Thyroid gland (tissue), 4 donors: ENCODE results near the gene PSD4.

Source experiments
- CTCF ChIP-seq, 6 experiments: fragments of 200-600 bp in 3 of 6; fragments of 450-650 bp in 3 of 6; sonication (generic) in 3 of 6; IDR thresholded peaks; one replicate each; pipeline ENCODE4 v1.5.1; 2016 to 2019; ENCODE audit warnings: antibody characterized with exemption in 6 of 6, mild to moderate bottlenecking in 2 of 6, inconsistent platforms in 1 of 6, moderate library complexity in 1 of 6
- POLR2A ChIP-seq, 2 donors: fragments of 450-650 bp; IDR thresholded peaks; one replicate each; pipeline ENCODE4 v1.6.1; 2017; ENCODE audit warnings: antibody characterized with exemption in 2 of 2, mild to moderate bottlenecking in 2 of 2, moderate library complexity in 1 of 2

GRCh38 chr2:113187771-113188170, 14.0 kb downstream of the PSD4 start:
- no peak for TF ChIP-seq CTCF (IDR thresholded peaks at IDR 0.05)
- TF ChIP-seq POLR2A (IDR thresholded peaks at IDR 0.05) = no peak
